NCI-H2029 treated with DMSO at 0.1 percent for 48 hours (cell line): ENCODE results near the gene NCOR1.

Source experiments
- DNase-seq: peaks from one replicate; lab custom pipeline; 2025; lab: John Stamatoyannopoulos, UW

The NCOR1 gene

GRCh38 chr17:16027708-16028584 is 187.4 kb downstream of the NCOR1 start:
- no peak for DNase-seq

GRCh38 chr17:16026895-16027294 is 188.4 kb downstream of the NCOR1 start:
- no peak for DNase-seq

GRCh38 chr17:16025202-16025601 is 190.1 kb downstream of the NCOR1 start:
- DNase-seq = no peak

- no peak for DNase-seq
Measured at GRCh38 chr17:16023881-16024280, 191.5 kb downstream of the NCOR1 start.

- no peak for DNase-seq
Measured at GRCh38 chr17:16019347-16019746, 196.0 kb downstream of the NCOR1 start.

- no peak for DNase-seq
Measured at GRCh38 chr17:16013943-16014407, 201.4 kb downstream of the NCOR1 start.

GRCh38 chr17:16007439-16007838 is 207.9 kb downstream of the NCOR1 start:
- DNase-seq = no peak

GRCh38 chr17:16005636-16006035 is 209.7 kb downstream of the NCOR1 start:
- DNase-seq = no peak

GRCh38 chr17:16003841-16004240 is 211.5 kb downstream of the NCOR1 start:
- no peak for DNase-seq

- no peak for DNase-seq
Measured at GRCh38 chr17:16002708-16003260, 212.6 kb downstream of the NCOR1 start.

GRCh38 chr17:16001226-16001897 is 214.0 kb downstream of the NCOR1 start:
- no peak for DNase-seq

GRCh38 chr17:15999974-16000827 is 215.1 kb downstream of the NCOR1 start:
- DNase-seq = no peak

- DNase-seq = peak; percentile 33
Measured at GRCh38 chr17:15999141-15999973, 216.0 kb downstream of the NCOR1 start, which contains the start of the genes TTC19 and ZSWIM7. TTC19 (plus strand) TSS chr17:15999824; CDS start chr17:15999849, 25 bp downstream. ZSWIM7 (minus strand) TSS chr17:15999704; CDS start chr17:15999594, 110 bp downstream.

- no peak for DNase-seq
Measured at GRCh38 chr17:15998031-15998562, 217.2 kb downstream of the NCOR1 start.

GRCh38 chr17:15996322-15996721 is 219.0 kb downstream of the NCOR1 start:
- DNase-seq = no peak

GRCh38 chr17:15981646-15982580 is 233.4 kb downstream of the NCOR1 start:
- DNase-seq = no peak

- DNase-seq = no peak
Measured at GRCh38 chr17:15981208-15981607, 234.1 kb downstream of the NCOR1 start.
